Mesodermal cell (in vitro differentiated cells): Measurements from ENCODE around the gene ABI3.
"Not testable (repeated sequence)": the region's sequence is repeated elsewhere in the genome, so short reads cannot be mapped to it uniquely, and the experiment has no call there.

ENCODE experiments used
- H3K27ac ChIP-seq: 2 replicates; pipeline ENCODE4 v1.7.0; 2013; ENCODE audit warnings: mild to moderate bottlenecking, low read depth, low read length, moderate library complexity; ENCODE audit not compliant: severe bottlenecking
- H3K36me3 ChIP-seq: 2 replicates; pipeline ENCODE4 v1.7.1; 2013; ENCODE audit warnings: mild to moderate bottlenecking, low read length, moderate library complexity; ENCODE audit not compliant: control insufficient read depth, insufficient read depth
- H3K4me1 ChIP-seq: one replicate; pipeline ENCODE4 v1.7.1; 2013; ENCODE audit warnings: mild to moderate bottlenecking, low read length; ENCODE audit not compliant: insufficient read depth, control insufficient read depth, poor library complexity, severe bottlenecking
- H3K4me3 ChIP-seq: 2 replicates; pipeline ENCODE4 v1.7.0; 2013; ENCODE audit warnings: low read length, control low read depth, mild to moderate bottlenecking; ENCODE audit not compliant: insufficient read depth, poor library complexity, severe bottlenecking; ENCODE audit errors: extremely low read depth
- H3K9me3 ChIP-seq: 2 replicates; pipeline ENCODE4 v1.7.1; 2013; ENCODE audit warnings: mild to moderate bottlenecking, low read length, moderate library complexity; ENCODE audit not compliant: control insufficient read depth
- WGBS, 2 experiments: methylation state at CpG; one replicate each; pipeline ENCODE4 v1.1.5; 2013; ENCODE audit warnings: missing lambda C conversion rate in 2 of 2; ENCODE audit not compliant: insufficient coverage in 2 of 2; 5-methylcytosine and 5-hydroxymethylcytosine counted together

Gene ABI3

DNA sequence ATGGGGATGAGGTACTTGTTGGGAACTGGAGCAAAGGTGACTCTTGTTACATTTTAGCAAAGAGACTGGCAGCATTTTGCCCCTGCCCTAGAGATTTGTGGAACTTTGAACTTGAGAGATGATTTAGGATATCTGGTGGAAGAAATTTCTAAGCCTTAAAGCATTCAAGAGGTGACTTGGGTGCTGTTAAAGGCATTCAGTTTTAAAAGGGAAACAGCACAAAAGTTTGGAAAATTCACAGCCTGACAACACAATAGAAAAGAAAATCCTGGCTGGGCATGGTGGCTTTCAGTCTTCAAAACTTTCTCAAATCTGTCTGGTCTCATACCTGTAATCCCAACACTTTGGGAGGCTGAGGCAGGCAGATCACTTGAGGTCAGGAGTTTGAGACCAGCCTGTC, 26.0 kb upstream of the ABI3 start:
- not testable (repeated sequence) for H3K27ac ChIP-seq, H3K4me3 ChIP-seq, H3K36me3 ChIP-seq, H3K4me1 ChIP-seq
- H3K9me3 ChIP-seq, result peaks cover 29% of the 10 kb centered on the region

DNA sequence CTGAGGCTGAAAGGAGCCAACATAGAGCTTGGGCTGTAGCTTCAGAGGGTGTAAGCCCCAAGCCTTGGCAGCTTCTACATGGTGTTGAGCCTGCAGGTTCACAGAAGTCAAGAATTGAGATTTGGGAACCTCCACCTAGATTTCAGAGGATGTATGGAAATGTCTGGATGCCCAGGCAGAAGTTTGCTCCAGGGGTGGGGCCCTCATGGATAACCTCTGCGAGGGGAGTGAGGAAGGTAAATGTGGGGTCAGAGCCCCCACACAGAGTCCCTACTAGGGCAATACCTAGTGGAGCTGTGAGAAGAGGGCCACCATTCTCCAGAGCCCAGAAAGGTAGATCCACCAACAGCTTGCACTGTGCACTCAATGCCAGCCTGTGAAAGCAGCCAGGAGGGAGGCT, 25.1 kb upstream of the ABI3 start:
- H3K4me1 ChIP-seq, H3K27ac ChIP-seq, H3K36me3 ChIP-seq, H3K4me3 ChIP-seq: not testable (repeated sequence)
- H3K9me3 ChIP-seq, result peaks cover 29% of the 10 kb centered on the region
- no CpG with 5 or more reads among the region's 1 CpG for WGBS, 2 experiments

DNA sequence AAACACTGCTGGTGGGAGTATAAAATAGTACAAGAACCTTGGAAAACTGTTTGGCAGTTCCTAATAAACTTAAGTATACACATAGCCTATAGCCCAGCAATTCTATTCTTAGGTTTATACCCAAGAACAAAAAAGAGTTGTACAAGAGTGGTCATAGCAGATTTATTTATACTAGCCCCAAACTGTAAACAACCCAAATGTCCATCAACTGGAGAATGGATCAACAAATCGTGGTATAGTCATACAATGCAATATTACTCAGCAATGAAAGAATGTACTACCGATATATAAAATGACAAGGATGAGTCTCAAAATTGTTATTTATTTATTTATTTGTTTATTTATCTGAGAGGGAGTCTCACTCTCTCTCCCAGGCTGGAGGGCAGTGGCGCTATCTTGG, 23.2 kb upstream of the ABI3 start:
- no peak overlapping the region for H3K4me3 ChIP-seq
- no peaks in the 10 kb centered on the region for H3K36me3 ChIP-seq
- H3K4me1 ChIP-seq, result no peaks in the 10 kb centered on the region
- H3K9me3 ChIP-seq, result peaks cover 25% of the 10 kb centered on the region
- 88 to 100% methylated on average over 1 of the region's 3 CpGs for WGBS, 2 experiments
- no peak overlapping the region for H3K27ac ChIP-seq

DNA sequence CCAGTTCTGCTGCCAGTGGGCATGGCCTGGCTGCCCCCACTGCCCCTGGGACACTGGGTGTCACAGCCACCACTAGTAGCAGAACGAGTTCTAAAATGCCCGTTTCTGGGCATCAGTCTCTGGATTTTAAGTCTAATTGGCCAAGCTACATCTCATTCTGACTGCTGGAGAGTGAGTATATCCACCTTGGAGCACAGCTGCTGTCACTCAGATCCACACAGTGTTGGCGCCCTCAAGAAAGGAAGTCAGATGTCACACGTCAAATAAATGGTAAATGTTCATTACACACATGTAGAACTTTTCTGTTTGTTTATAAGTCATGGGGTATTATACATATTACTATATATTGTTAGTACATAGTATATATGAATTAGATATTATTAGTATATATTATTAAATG, 19.6 kb upstream of the ABI3 start:
- whole genome bisulfite sequencing, 2 experiments, result 72 to 89% methylated on average over 2 of the region's 4 CpGs
- no peak overlapping the region for H3K27ac ChIP-seq
- H3K36me3 ChIP-seq, result no peaks in the 10 kb centered on the region
- peaks cover under 1% of the 10 kb centered on the region for H3K9me3 ChIP-seq
- no peaks in the 10 kb centered on the region for H3K4me1 ChIP-seq
- H3K4me3 ChIP-seq, result no peak overlapping the region

DNA sequence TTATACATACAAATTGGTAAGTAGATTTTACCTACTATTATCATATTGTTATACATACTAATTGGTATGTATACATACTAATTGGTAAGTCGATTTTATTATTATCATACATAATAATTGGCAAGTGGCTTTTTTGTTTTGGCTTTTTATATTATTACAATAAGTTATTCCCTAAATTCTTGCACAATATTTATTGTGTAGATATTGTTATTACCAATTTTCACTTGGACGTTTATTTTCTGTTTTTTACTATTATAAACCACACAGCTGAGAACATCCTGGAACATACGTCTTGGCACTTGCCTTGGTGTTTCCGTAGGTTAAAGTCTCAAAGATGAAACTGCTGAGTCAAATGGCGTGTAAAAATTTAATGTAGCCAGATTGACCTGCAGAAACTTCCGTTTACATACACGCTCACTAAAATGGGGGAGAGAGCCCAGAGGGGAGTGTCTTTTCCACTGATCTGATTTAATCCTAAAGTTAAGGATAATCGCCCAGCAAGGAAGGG, 19.0 kb upstream of the ABI3 start:
- no peaks in the 10 kb centered on the region for H3K4me1 ChIP-seq
- 3 to 12% methylated on average over 4 of the region's 8 CpGs for WGBS, 2 experiments
- H3K27ac ChIP-seq, result peak overlapping the region; percentile 95
- peak overlapping the region; percentile 80 for H3K4me3 ChIP-seq
- H3K36me3 ChIP-seq, result no peaks in the 10 kb centered on the region
- no peaks in the 10 kb centered on the region for H3K9me3 ChIP-seq

DNA sequence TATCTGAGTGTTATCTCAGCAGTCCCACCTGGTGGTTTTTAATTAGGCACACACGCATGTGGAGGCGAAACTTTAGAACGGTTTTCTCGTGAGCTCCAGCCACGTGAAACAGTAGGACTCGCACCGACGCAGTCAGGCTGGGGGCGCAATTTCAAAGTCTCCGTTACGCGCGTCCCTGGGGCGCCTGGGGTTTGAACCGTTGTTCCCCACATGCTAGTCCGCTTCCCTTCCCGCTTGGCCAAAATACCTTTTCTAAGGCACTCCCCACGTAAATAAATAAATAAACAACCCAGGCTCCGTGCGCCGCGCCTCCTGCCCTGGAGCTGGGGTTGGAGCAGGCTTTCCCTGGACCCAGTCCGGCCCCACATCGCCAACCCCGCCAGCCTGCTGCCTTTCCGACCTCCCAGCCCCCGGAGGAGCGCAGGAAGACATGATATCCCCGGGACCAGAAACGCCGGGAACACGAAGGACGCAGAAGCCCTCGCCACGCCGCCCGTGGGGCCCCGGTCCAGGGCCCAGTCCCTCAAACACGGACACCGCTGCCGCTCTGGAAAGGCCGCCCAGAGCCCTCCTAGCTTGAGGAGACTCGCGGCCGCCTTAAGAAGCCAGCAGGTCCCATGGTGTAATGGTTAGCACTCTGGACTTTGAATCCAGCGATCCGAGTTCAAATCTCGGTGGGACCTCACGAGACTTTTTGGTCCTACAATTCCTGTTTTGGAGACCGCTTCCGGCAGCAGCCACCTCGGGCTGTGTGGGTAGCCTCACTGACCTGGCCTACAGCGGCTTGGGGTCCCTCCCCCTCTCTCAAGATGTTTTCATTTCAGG, 18.4 kb upstream of the ABI3 start:
- WGBS, 2 experiments, result 1% methylated on average over 40 to 50 of the region's 53 CpGs
- Histone ChIP-seq H3K36me3 (no peaks in the 10 kb centered on the region), H3K27ac (peak overlapping the region; percentile 95), H3K9me3 (no peaks in the 10 kb centered on the region), H3K4me3 (peak overlapping the region; percentile 80), H3K4me1 (no peaks in the 10 kb centered on the region)

DNA sequence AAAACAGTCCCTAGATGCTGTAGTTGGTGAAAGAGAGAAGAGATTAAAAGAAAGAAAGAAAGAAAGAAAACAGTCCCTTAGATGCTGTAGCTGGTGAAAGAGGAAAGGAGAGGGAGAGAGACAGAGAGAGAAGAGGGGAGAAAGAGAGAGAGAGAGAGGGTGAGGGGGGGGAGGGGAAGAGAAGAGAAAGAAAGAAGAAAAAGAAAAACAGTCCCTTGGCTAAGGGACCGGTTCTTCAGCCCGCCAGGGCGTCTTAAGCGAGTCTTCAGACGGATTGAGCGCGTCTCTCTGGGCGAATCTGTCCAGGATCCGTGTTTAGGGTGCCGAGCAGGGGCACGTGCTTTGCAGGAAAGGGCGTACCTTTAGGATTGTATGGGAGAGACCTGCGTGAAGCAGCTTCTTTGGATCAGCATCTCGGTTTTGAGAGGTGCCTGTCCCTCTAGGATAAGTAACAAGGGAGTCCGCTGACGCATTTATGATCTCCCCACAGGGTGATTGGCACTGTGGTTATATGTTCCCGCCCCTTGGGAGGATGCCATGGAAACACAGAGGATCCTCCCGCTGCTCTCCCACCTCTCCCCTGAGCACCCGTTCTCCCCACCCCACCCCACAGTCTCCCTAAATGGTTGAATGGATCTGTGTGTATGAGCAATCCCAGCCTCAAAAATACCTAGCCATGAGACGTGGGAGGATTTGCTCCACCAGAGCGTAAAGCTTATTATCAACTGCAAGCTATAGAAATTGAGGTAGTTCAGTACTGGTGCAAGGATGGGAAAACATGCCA, 16.8 kb upstream of the ABI3 start:
- Histone ChIP-seq H3K4me3 (peak overlapping the region; percentile 80), H3K4me1 (no peaks in the 10 kb centered on the region), H3K27ac (peak overlapping the region; percentile 95), H3K36me3 (no peaks in the 10 kb centered on the region), H3K9me3 (no peaks in the 10 kb centered on the region)
- WGBS, 2 experiments, result 21 to 22% methylated on average over 16 to 17 of the region's 21 CpGs

DNA sequence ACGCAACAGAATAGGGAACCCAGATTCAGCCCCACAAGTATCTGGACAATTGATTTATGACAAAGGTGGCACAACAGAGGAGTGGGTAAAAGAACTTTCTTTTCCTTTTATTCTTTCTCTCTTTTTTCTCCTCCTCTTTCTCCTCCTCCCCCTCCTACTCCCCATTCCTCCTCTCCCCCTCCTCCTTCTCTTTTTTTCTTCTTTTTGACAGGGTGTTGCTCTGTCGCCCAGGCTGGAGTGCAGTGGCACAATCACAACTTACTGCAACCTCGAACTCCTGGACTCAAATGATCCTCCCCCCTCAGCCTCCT, 16.3 kb upstream of the ABI3 start:
- no peak overlapping the region for H3K27ac ChIP-seq
- 76 to 82% methylated on average over 2 to 3 of the region's 3 CpGs for WGBS, 2 experiments
- no peaks in the 10 kb centered on the region for H3K9me3 ChIP-seq
- no peaks in the 10 kb centered on the region for H3K36me3 ChIP-seq
- no peaks in the 10 kb centered on the region for H3K4me1 ChIP-seq
- no peak overlapping the region for H3K4me3 ChIP-seq

DNA sequence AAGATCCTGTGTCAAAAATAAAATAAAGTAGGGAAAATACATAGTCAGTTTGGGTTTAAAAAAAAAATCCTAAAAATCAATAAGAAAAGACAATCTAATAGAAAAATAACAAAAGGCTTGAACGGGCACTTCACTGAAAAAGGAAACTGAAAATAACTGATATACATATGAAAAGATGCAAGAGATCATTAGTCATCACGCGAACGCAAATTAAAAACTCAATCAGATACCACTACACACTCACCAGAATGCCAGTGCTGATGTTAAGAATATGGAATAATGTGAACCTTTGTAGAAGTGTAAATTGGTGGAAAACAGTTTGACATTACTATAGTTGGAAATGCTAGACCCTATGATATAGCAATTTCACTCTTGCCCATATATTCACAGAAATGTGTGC, 14.8 kb upstream of the ABI3 start:
- no CpG with 5 or more reads among the region's 4 CpGs for WGBS, 2 experiments
- Histone ChIP-seq H3K4me1 (peaks cover 5% of the 10 kb centered on the region), H3K27ac (no peak overlapping the region), H3K36me3 (no peaks in the 10 kb centered on the region), H3K9me3 (no peaks in the 10 kb centered on the region), H3K4me3 (no peak overlapping the region)

DNA sequence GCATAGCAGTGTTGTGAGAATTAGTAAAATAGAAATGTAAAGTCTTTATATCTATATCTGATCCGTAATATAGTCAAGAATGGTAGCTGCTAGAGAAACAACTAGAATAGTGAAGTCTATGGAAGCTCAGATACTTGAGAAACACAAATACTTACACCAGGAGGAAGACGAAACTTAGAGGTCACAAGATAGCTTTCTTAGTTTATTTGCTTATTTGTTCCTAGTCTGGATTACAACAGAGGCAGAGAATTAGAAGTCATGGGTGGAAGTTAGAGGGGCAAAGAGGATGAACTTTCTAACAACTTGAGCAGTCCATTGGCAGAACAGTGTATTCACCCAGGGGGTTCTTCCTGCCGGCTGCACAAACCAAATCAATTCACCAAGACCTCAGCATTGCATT, 14.0 kb upstream of the ABI3 start:
- 83 to 100% methylated on average over 1 of the region's 3 CpGs for WGBS, 2 experiments
- Histone ChIP-seq H3K27ac (no peak overlapping the region), H3K36me3 (no peaks in the 10 kb centered on the region), H3K4me1 (peaks cover 7% of the 10 kb centered on the region), H3K9me3 (no peaks in the 10 kb centered on the region), H3K4me3 (no peak overlapping the region)
